ENCODE measurements around the gene CCDC9.
"Not testable (repeated sequence)": the region's sequence is repeated elsewhere in the genome, so short reads cannot be mapped to it uniquely, and the experiment has no call there.

Gene CCDC9

DNA sequence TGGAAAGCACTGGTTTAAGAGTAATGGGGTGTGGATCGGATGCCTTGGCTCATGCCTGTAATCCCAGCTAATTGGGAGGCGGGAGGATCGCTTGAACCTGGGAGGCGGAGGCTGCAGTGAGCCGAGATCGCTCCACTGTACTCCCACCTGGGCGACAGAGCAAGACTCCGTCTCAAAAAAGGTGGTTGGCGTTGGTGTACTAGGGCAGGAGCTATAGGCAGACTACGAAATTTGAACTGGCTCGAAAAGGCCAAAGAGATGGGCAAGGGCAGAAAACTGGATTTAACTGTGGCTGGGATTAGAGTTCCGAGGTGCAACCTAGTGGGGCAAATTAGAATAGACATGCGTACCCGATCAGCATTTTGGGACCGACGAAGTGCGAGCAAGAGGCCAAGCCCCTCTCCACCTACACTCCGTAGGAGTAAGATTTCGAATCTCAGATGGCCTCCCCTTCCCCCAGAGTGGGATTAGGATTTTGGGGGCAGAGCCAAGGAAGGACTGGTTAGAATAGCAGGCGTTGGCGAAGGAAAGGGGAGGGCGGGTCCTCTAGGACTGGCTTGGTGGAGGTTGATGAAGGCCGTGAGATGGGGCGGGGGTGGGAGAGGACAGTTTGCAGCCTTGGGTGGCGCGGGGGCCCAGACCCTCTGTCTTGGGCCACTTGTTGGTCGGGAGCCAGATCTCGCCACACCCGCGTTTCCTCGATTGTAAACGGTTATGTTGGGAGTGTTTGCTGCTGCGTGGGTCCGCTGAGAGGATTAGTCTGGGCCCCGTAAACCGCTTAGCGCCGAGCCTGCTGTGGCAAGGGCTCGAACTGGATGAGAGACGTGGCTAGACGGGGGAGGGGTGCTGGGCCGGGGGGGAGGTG is 16.4 kb downstream of the CCDC9 start:
- Histone ChIP-seq H3K27me3 (replicated peaks; ENCODE audit: control insufficient read depth, insufficient read depth, low read length, poor library complexity, severe bottlenecking) (no peaks in the 10 kb centered on the region), H3K9me3 (ENCODE audit: control insufficient read depth, low read length) (no peaks in the 10 kb centered on the region), H3K27ac (ENCODE audit: insufficient read depth, low read length, poor library complexity, severe bottlenecking) (peak overlapping the region; percentile 95), H3K4me3 (ENCODE audit: insufficient read depth, low read depth, low read length, poor library complexity, severe bottlenecking) (peak overlapping the region; percentile 81), H3K4me1 (ENCODE audit: control insufficient read depth, insufficient read depth, low read length, poor library complexity, severe bottlenecking) (peaks cover 3% of the 10 kb centered on the region), H3K36me3 (ENCODE audit: control insufficient read depth, insufficient read depth, low read length) (peaks cover 13% of the 10 kb centered on the region)
- peak in 1 of 3 donors; percentile 40 for DNase-seq

DNA sequence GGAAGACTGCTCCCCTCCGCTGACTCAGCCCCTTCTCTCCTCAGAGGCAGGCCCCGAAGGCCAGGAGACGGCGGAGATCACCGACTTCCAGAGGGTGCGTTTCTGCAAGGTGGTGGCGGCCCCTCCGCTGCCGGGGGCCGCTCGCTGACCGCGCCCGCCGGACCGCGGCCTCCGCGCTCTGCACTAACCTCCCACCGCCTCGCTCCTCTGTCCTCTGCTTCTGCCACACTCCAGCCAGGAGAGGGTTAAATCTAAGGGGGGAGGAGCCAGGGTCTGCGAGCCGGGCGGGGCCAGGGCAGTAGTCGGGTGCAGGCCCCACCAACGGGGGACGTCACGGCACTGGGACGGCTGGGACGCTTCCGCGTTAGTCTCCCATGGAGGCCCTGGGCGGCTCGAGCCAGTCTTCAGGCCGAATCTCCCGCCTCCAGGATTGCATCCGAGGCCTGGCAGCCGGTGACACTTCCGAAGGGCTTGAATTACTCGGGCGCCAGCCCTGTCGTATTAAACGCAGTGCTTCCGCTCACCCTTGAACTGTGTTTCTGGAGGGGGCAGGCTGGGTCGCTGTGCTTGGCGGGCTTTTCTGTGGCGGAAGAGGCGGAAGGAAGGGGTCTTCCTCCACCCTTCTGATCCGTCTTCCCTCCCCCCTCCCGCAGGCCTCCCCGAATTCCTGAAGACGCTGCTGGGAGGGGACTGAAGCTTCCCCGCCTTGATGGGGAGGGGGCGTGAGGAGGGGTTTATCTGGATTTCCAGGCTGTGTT is 17.2 kb downstream of the CCDC9 start:
- Histone ChIP-seq H3K27me3 (replicated peaks; ENCODE audit: control insufficient read depth, insufficient read depth, low read length, poor library complexity, severe bottlenecking) (no peaks in the 10 kb centered on the region), H3K36me3 (ENCODE audit: control insufficient read depth, insufficient read depth, low read length) (peaks cover 13% of the 10 kb centered on the region), H3K4me3 (ENCODE audit: insufficient read depth, low read depth, low read length, poor library complexity, severe bottlenecking) (peak overlapping the region; percentile 81), H3K9me3 (ENCODE audit: control insufficient read depth, low read length) (no peaks in the 10 kb centered on the region), H3K4me1 (ENCODE audit: control insufficient read depth, insufficient read depth, low read length, poor library complexity, severe bottlenecking) (peaks cover 3% of the 10 kb centered on the region), H3K27ac (ENCODE audit: insufficient read depth, low read length, poor library complexity, severe bottlenecking) (peak overlapping the region; percentile 95)
- peak; percentile 74 to 85 (median 80) for DNase-seq

DNA sequence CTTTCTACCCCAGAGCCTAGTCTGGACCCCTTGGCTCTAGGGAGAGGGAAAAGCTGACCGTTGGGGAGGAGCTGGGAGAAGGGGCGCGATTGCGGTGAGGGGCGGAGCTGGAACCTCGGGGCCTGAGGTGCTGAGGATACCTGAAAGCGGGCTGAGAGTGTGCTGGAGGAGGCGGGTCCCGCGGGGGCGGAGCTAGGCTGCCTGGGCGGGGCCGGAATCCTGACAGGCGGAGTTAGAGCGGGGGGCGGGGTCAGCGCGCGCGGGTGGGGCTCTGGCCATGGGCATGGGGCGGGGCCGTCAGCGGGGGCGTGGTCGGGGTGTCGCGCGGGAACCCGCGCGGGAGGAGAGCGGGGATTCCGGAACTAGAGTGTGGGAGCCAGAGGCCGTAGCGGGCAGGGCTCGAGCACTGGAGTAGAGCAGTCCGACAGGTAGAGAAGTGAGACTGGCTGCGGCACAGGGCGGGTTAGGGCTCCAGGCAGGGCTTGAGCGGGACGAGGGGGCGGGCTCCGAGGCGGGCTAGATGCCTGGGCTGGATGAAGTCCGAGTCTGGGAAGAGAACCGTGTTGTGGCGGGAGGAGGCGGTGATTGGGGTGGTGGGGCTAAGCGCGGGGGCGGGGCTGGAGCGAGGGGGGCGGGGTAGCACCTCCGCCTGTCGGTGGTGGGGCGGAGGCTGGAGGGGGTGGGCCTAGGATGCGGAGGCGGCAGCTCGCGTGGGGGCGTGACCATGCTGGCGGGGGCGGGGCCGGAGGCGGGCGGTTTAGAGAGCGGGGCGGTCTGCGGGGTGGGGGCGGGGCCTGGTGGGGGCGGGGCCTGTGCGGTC is 18.0 kb downstream of the CCDC9 start, which contains the start of gene INAFM1:
TSS of gene INAFM1 (plus strand) at position 815 of the 820 bp plus-strand sequence. CDS start 35 bp downstream, outside the sequence.
- H3K4me1 ChIP-seq (ENCODE audit: control insufficient read depth, insufficient read depth, low read length, poor library complexity, severe bottlenecking) = peaks cover 3% of the 10 kb centered on the region
- peak; percentile 97 to 100 (median 99) for DNase-seq
- H3K27me3 ChIP-seq (replicated peaks; ENCODE audit: control insufficient read depth, insufficient read depth, low read length, poor library complexity, severe bottlenecking) = no peaks in the 10 kb centered on the region
- H3K36me3 ChIP-seq (ENCODE audit: control insufficient read depth, insufficient read depth, low read length) = peaks cover 13% of the 10 kb centered on the region
- no peaks in the 10 kb centered on the region for H3K9me3 ChIP-seq (ENCODE audit: control insufficient read depth, low read length)
- peak within 1 kb of the TSS; percentile 81 for H3K4me3 ChIP-seq (ENCODE audit: insufficient read depth, low read depth, low read length, poor library complexity, severe bottlenecking)
- H3K27ac ChIP-seq (ENCODE audit: insufficient read depth, low read length, poor library complexity, severe bottlenecking) = peak within 1 kb of the TSS; percentile 95

GRCh38 chr19:47274891-47275761 is 18.8 kb downstream of the CCDC9 start:
- DNase-seq = no peak
- Histone ChIP-seq H3K36me3 (ENCODE audit: control insufficient read depth, insufficient read depth, low read length) (peaks cover 12% of the 10 kb centered on the region), H3K9me3 (ENCODE audit: control insufficient read depth, low read length) (no peaks in the 10 kb centered on the region), H3K27ac (ENCODE audit: insufficient read depth, low read length, poor library complexity, severe bottlenecking) (peak overlapping the region; percentile 48), H3K27me3 (replicated peaks; ENCODE audit: control insufficient read depth, insufficient read depth, low read length, poor library complexity, severe bottlenecking) (no peaks in the 10 kb centered on the region), H3K4me3 (ENCODE audit: insufficient read depth, low read depth, low read length, poor library complexity, severe bottlenecking) (peak overlapping the region; percentile 37), H3K4me1 (ENCODE audit: control insufficient read depth, insufficient read depth, low read length, poor library complexity, severe bottlenecking) (peaks cover 3% of the 10 kb centered on the region)

GRCh38 chr19:47275791-47276461 is 19.6 kb downstream of the CCDC9 start:
- Histone ChIP-seq H3K4me3 (ENCODE audit: insufficient read depth, low read depth, low read length, poor library complexity, severe bottlenecking) (no peak overlapping the region), H3K9me3 (ENCODE audit: control insufficient read depth, low read length) (no peaks in the 10 kb centered on the region), H3K27me3 (replicated peaks; ENCODE audit: control insufficient read depth, insufficient read depth, low read length, poor library complexity, severe bottlenecking) (no peaks in the 10 kb centered on the region), H3K36me3 (ENCODE audit: control insufficient read depth, insufficient read depth, low read length) (peaks cover 4% of the 10 kb centered on the region), H3K27ac (ENCODE audit: insufficient read depth, low read length, poor library complexity, severe bottlenecking) (no peak overlapping the region), H3K4me1 (ENCODE audit: control insufficient read depth, insufficient read depth, low read length, poor library complexity, severe bottlenecking) (peaks cover 3% of the 10 kb centered on the region)
- no peak for DNase-seq

GRCh38 chr19:47276513-47276912 is 20.2 kb downstream of the CCDC9 start:
- not testable (repeated sequence) for H3K27ac ChIP-seq (ENCODE audit: insufficient read depth, low read length, poor library complexity, severe bottlenecking); H3K27me3 ChIP-seq (replicated peaks; ENCODE audit: control insufficient read depth, insufficient read depth, low read length, poor library complexity, severe bottlenecking); H3K4me1 ChIP-seq (ENCODE audit: control insufficient read depth, insufficient read depth, low read length, poor library complexity, severe bottlenecking); DNase-seq; H3K36me3 ChIP-seq (ENCODE audit: control insufficient read depth, insufficient read depth, low read length); H3K4me3 ChIP-seq (ENCODE audit: insufficient read depth, low read depth, low read length, poor library complexity, severe bottlenecking); H3K9me3 ChIP-seq (ENCODE audit: control insufficient read depth, low read length)

DNA sequence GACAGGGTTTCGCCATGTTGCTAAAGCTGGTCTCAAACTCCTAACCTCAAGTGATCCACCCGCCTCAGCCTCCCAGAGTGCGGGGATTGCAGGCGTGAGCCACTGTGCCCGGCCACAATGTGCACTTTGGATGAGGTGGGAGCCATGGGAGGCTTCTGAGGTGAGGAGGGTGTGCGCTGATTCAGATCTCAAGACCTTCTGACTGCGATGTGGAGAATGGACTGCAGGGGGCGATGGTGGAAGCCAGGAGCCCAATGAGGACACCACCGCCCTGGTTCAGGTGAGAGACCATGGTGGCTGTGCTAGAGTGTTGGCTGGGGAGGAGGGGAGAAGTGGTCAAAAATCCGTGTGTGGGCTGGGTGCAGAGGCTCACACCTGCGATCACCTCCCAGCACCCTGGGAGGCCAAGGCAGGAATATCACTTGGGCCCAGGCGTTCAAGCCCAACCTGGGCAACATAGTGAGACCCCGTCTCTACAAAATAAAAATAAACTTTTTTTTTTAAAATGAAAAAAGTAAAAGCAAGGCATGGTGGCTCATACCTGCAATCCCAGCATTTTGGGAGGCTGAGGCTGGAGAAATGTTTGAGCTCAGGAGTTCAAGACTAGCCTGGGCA is 24.0 kb downstream of the CCDC9 start:
- Histone ChIP-seq H3K27ac (ENCODE audit: insufficient read depth, low read length, poor library complexity, severe bottlenecking) (no peak overlapping the region), H3K36me3 (ENCODE audit: control insufficient read depth, insufficient read depth, low read length) (no peaks in the 10 kb centered on the region), H3K9me3 (ENCODE audit: control insufficient read depth, low read length) (no peaks in the 10 kb centered on the region), H3K4me1 (ENCODE audit: control insufficient read depth, insufficient read depth, low read length, poor library complexity, severe bottlenecking) (no peaks in the 10 kb centered on the region), H3K4me3 (ENCODE audit: insufficient read depth, low read depth, low read length, poor library complexity, severe bottlenecking) (no peak overlapping the region), H3K27me3 (replicated peaks; ENCODE audit: control insufficient read depth, insufficient read depth, low read length, poor library complexity, severe bottlenecking) (no peaks in the 10 kb centered on the region)
- DNase-seq = peak in 1 of 3 donors; percentile 25

DNA sequence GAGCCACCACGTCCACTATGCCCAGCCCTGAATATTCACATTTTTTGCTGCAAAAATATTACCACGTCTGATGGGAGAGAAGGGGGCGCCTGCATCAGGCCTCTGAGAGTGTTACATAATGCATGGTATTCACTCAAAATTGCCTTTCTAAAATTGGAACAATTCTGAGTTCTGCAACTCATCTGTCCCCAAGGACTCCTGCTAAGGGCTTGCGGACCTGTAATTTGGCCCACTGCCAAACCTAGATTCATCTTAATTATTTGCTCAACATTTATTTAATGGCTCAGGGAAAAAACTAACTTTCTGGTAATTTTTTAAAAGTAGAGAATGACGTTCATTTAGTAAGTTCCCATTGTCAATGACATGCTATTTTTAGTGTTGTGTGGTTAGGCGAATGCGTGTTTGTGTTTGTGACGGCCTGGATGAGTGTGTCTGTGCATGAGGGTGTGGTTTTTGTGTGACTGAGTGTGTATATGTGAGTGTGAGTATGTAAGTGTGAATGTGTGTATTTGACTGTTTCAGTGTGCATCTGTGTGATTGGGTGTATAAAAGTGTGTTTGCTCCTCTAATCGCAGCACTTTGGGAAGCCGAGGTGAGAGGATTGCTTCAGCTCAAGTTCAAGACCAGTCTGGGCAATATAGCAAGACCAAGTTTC is 27.2 kb downstream of the CCDC9 start:
- H3K4me3 ChIP-seq (ENCODE audit: insufficient read depth, low read depth, low read length, poor library complexity, severe bottlenecking) = no peak overlapping the region
- no peaks in the 10 kb centered on the region for H3K9me3 ChIP-seq (ENCODE audit: control insufficient read depth, low read length)
- no peaks in the 10 kb centered on the region for H3K36me3 ChIP-seq (ENCODE audit: control insufficient read depth, insufficient read depth, low read length)
- no peaks in the 10 kb centered on the region for H3K27me3 ChIP-seq (replicated peaks; ENCODE audit: control insufficient read depth, insufficient read depth, low read length, poor library complexity, severe bottlenecking)
- H3K27ac ChIP-seq (ENCODE audit: insufficient read depth, low read length, poor library complexity, severe bottlenecking) = no peak overlapping the region
- no peak for DNase-seq
- peaks cover 3% of the 10 kb centered on the region for H3K4me1 ChIP-seq (ENCODE audit: control insufficient read depth, insufficient read depth, low read length, poor library complexity, severe bottlenecking)
